NOMO-1 (cell line): Measurements from ENCODE around the gene PNISR.
"Not testable (repeated sequence)": the region's sequence is repeated elsewhere in the genome, so short reads cannot be mapped to it uniquely, and the experiment has no call there.

Experiments
- DNase-seq, 2 experiments: peaks; one replicate each; lab custom pipeline; 2025; ENCODE audit not compliant: unreplicated experiment in 2 of 2; lab: John Stamatoyannopoulos, UW

The PNISR gene

GRCh38 chr6:99424761-99425646, at the start of gene PNISR:
PNISR (minus strand) TSS chr6:99425308; CDS start chr6:99414659, 10,649 bp downstream.
- DNase-seq: peak; percentile 86 to 99

- no peak for DNase-seq
These were observed 48.6 kb upstream of the PNISR start for GRCh38 chr6:99473730-99474129.

- DNase-seq: no peak
These were observed 46.5 kb upstream of the PNISR start for GRCh38 chr6:99471638-99472037.

GRCh38 chr6:99467509-99468106, 42.5 kb upstream of the PNISR start:
- peak; percentile 4 to 34 for DNase-seq

- DNase-seq: not testable (repeated sequence)
These were observed 34.0 kb upstream of the PNISR start for GRCh38 chr6:99459133-99459532.

GRCh38 chr6:99458319-99458718, 33.2 kb upstream of the PNISR start:
- DNase-seq: peak in 1 of 2 experiments; percentile 2

- no peak for DNase-seq
These were observed 21.0 kb upstream of the PNISR start for GRCh38 chr6:99446076-99446475.

GRCh38 chr6:99434702-99435530, 9.8 kb upstream of the PNISR start:
- no peak for DNase-seq

- no peak for DNase-seq
These were observed 7.8 kb upstream of the PNISR start for GRCh38 chr6:99432877-99433276.

GRCh38 chr6:99431901-99432300, 6.8 kb upstream of the PNISR start:
- no peak for DNase-seq

- no peak for DNase-seq
These were observed 2.9 kb upstream of the PNISR start for GRCh38 chr6:99427988-99428387.

- DNase-seq: no peak
These were observed 1.3 kb upstream of the PNISR start for GRCh38 chr6:99426451-99426757.

- DNase-seq: peak; percentile 85 to 93
These were observed 741 bp upstream of the PNISR start for GRCh38 chr6:99425647-99426450.

- no peak for DNase-seq
These were observed 1.1 kb downstream of the PNISR start for GRCh38 chr6:99424022-99424421.

- DNase-seq: no peak
These were observed 2.2 kb downstream of the PNISR start for GRCh38 chr6:99422912-99423311.

GRCh38 chr6:99416892-99417767, 8.0 kb downstream of the PNISR start:
- no peak for DNase-seq

- DNase-seq: no peak
These were observed 8.9 kb downstream of the PNISR start for GRCh38 chr6:99416226-99416625.

- DNase-seq: no peak
These were observed 9.7 kb downstream of the PNISR start for GRCh38 chr6:99415446-99415845.

- no peak for DNase-seq
These were observed 13.0 kb downstream of the PNISR start for GRCh38 chr6:99412065-99412464.

- DNase-seq: no peak
These were observed 15.4 kb downstream of the PNISR start for GRCh38 chr6:99409672-99410071.
